ENCODE measurements around the gene PLA2G7.

GRCh38 chr6:46729787-46730326 lies 5.3 kb downstream of the PLA2G7 start:
- TF ChIP-seq, protein P1, sequence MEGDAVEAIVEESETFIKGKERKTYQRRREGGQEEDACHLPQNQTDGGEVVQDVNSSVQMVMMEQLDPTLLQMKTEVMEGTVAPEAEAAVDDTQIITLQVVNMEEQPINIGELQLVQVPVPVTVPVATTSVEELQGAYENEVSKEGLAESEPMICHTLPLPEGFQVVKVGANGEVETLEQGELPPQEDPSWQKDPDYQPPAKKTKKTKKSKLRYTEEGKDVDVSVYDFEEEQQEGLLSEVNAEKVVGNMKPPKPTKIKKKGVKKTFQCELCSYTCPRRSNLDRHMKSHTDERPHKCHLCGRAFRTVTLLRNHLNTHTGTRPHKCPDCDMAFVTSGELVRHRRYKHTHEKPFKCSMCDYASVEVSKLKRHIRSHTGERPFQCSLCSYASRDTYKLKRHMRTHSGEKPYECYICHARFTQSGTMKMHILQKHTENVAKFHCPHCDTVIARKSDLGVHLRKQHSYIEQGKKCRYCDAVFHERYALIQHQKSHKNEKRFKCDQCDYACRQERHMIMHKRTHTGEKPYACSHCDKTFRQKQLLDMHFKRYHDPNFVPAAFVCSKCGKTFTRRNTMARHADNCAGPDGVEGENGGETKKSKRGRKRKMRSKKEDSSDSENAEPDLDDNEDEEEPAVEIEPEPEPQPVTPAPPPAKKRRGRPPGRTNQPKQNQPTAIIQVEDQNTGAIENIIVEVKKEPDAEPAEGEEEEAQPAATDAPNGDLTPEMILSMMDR (IDR thresholded peaks at IDR 0.05): no peak
- no peak for TF ChIP-seq EZH2 (IDR thresholded peaks at IDR 0.05; ENCODE audit: borderline replicate concordance, insufficient read depth, low read depth, low read length, poor library complexity, severe bottlenecking)

All from B cell (primary cell).